Retinal pigment epithelial cell (primary cell): ENCODE measurements around the gene METRN.

Experiments used
- DNase-seq: peaks from one replicate; pipeline ENCODE4 v3.0.0-alpha.2; 2010; ENCODE audit warnings: low read depth
- H3K4me3 ChIP-seq: 2 replicates; pipeline ENCODE4 v1.5.1; 2011; ENCODE audit warnings: mild to moderate bottlenecking, low read length, control low read depth, moderate library complexity
- CTCF ChIP-seq: conservative IDR thresholded peaks from 2 replicates; pipeline ENCODE4 v1.5.1; 2011; ENCODE audit warnings: low read depth, low read length, control low read depth, inconsistent platforms

Gene METRN

DNA sequence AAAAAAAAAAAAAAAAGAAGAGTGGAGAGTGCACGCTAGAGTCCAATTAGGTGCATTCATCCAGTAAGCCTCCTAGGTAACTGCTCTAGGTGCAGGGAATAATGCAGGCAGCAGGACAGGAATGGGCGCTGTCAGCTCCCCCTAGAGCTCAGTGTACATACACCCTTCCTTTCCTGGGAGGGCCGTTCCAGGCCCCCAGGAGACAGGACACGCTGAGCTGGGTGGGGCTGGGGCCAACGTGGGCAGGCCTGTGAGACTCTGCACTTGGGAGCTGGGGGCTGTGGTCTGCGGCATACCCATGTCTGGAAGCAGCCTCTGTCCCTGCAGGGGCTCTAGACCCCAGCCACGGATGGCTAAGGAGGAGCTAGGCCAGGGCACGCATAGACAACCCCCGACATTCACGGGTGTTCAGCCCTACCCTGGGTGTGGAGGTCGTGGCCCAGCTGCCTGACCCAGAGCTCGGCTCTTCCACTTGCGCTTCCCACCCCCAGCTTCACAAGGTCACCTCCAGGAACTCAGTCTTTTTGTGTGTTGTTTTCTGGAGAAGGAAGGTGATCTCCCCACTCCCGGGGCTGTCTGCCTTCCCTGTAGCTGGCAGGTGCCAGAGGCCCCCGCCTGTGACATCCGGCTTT lies 5.0 kb downstream of the METRN start:
- DNase-seq: no peak
- peak; percentile 42 for TF ChIP-seq CTCF
- peak overlapping the region; percentile 67 for H3K4me3 ChIP-seq

- H3K4me3 ChIP-seq: peak overlapping the region; percentile 67
- DNase-seq: no peak
- peak; percentile 39 for TF ChIP-seq CTCF
These were observed 5.6 kb downstream of the METRN start for GRCh38 chr16:720447-720989.

GRCh38 chr16:720990-721764 lies 6.3 kb downstream of the METRN start, which contains the start of gene ANTKMT:
ANTKMT (plus strand) TSS chr16:721146; CDS start chr16:721275, 129 bp downstream.
- DNase-seq: no peak
- peak within 1 kb of the TSS; percentile 67 for H3K4me3 ChIP-seq
- no peak for TF ChIP-seq CTCF

GRCh38 chr16:721765-722540 lies 7.0 kb downstream of the METRN start:
- TF ChIP-seq CTCF: no peak
- no peak overlapping the region for H3K4me3 ChIP-seq
- no peak for DNase-seq

- H3K4me3 ChIP-seq: no peak overlapping the region
- TF ChIP-seq CTCF: no peak
- no peak for DNase-seq
These were observed 8.1 kb downstream of the METRN start for GRCh38 chr16:722835-723633.

DNA sequence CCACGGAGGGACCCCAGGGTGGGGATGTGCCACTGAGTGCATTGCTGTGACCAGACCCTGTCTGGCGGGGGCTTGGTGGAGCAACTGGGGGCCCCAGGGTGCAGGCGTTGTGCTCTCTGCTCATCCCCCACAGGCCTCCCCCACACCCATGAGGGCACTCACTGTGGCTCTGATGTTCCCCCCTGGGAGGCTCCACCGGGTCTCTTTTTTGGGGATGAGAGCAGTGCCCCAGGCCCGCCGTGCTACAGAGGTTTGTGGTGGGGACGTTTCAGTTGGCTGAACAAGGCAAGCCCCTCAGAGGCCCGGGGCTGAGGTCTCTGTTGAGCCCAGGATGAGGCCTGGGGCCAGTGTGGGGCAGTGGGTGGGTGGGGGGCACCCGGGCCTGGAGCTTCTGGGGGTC lies 8.8 kb downstream of the METRN start:
- H3K4me3 ChIP-seq: no peak overlapping the region
- no peak for DNase-seq
- no peak for TF ChIP-seq CTCF
